HEK293T (cell line): Measurements from ENCODE around the gene STARD13.

Source experiments
- ARNT ChIP-seq: fragments of 450-650 bp; IDR thresholded peaks from 2 replicates; pipeline ENCODE4 v1.6.1; 2017; ENCODE audit warnings: mild to moderate bottlenecking
- PKNOX1 ChIP-seq: fragments of 450-650 bp; IDR thresholded peaks from 2 replicates; pipeline ENCODE4 v1.6.1; 2016
- SP1 ChIP-seq: fragments of 450-650 bp; IDR thresholded peaks from 2 replicates; pipeline ENCODE4 v1.6.1; 2017
- TARDBP ChIP-seq: fragments of 450-650 bp; IDR thresholded peaks from 2 replicates; pipeline ENCODE4 v1.6.1; 2016

DNA sequence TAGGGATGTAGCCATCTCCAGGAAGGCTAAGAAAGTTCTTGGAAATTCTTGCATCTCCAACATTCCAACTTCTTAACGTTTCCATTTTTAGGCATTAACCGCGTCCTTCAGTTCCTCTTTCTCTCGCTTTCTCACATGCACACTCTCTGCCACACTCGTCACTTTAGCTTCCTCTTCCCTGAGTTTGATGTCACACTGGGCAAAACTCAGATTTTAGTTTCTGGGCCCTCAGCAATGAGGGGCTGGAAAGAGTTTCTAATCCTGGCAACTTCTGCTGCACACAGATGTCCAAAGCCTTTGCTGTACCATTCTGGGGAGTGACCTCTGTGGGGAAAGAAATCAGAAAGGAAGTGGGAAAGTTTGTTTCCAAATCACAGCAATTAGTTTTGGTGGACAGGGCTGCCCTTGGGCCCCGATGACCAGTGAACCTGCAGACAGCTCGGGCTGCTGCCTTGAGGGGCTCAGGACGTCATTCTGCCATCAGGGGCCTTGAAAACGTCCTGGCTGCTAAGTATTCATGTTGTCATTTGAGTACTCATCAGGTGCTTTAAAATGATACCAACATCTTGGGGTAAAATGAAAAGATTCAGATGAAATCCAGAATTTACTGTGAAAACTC is 180.1 kb downstream of the STARD13 start:
- TF ChIP-seq ARNT (no peak), SP1 (no peak), PKNOX1 (no peak), TARDBP (no peak)
